Measurements from ENCODE around the gene BCOR.

Gene BCOR

GRCh38 chrX:40127052-40127451 lies 29.3 kb upstream of the BCOR start:
- H3K9me3 Mint-ChIP-seq (ENCODE audit: low read depth) = no peaks in the 10 kb centered on the region
- H3K27ac Mint-ChIP-seq = no peak overlapping the region
- no peaks in the 10 kb centered on the region for H3K27me3 Mint-ChIP-seq
- H3K4me1 Mint-ChIP-seq (ENCODE audit: low read depth) = peaks cover 6% of the 10 kb centered on the region
- no peak overlapping the region for H3K4me3 Mint-ChIP-seq
- H3K36me3 Mint-ChIP-seq = peaks cover 2% of the 10 kb centered on the region

GRCh38 chrX:40122487-40122886 lies 24.7 kb upstream of the BCOR start:
- H3K27ac Mint-ChIP-seq = no peak overlapping the region
- peaks cover 2% of the 10 kb centered on the region for H3K36me3 Mint-ChIP-seq
- H3K4me3 Mint-ChIP-seq = no peak overlapping the region
- peaks cover 6% of the 10 kb centered on the region for H3K4me1 Mint-ChIP-seq (ENCODE audit: low read depth)
- no peaks in the 10 kb centered on the region for H3K9me3 Mint-ChIP-seq (ENCODE audit: low read depth)
- H3K27me3 Mint-ChIP-seq = no peaks in the 10 kb centered on the region

- no peak overlapping the region for H3K4me3 Mint-ChIP-seq
- no peaks in the 10 kb centered on the region for H3K4me1 Mint-ChIP-seq (ENCODE audit: low read depth)
- H3K36me3 Mint-ChIP-seq = no peaks in the 10 kb centered on the region
- H3K27me3 Mint-ChIP-seq = no peaks in the 10 kb centered on the region
- no peak overlapping the region for H3K27ac Mint-ChIP-seq
- no peaks in the 10 kb centered on the region for H3K9me3 Mint-ChIP-seq (ENCODE audit: low read depth)
Observed at GRCh38 chrX:40121618-40122017, 23.9 kb upstream of the BCOR start.

GRCh38 chrX:40120838-40121580 lies 23.3 kb upstream of the BCOR start:
- Mint-ChIP-seq H3K27me3 (no peaks in the 10 kb centered on the region), H3K9me3 (ENCODE audit: low read depth) (no peaks in the 10 kb centered on the region), H3K4me1 (ENCODE audit: low read depth) (no peaks in the 10 kb centered on the region), H3K27ac (no peak overlapping the region), H3K36me3 (no peaks in the 10 kb centered on the region), H3K4me3 (no peak overlapping the region)

GRCh38 chrX:40117715-40118285 lies 20.0 kb upstream of the BCOR start:
- Mint-ChIP-seq H3K4me3 (no peak overlapping the region), H3K27ac (no peak overlapping the region), H3K27me3 (no peaks in the 10 kb centered on the region), H3K4me1 (ENCODE audit: low read depth) (no peaks in the 10 kb centered on the region), H3K9me3 (ENCODE audit: low read depth) (no peaks in the 10 kb centered on the region), H3K36me3 (no peaks in the 10 kb centered on the region)

- Mint-ChIP-seq H3K4me1 (ENCODE audit: low read depth) (no peaks in the 10 kb centered on the region), H3K9me3 (ENCODE audit: low read depth) (no peaks in the 10 kb centered on the region), H3K4me3 (no peak overlapping the region), H3K27ac (no peak overlapping the region), H3K27me3 (no peaks in the 10 kb centered on the region), H3K36me3 (no peaks in the 10 kb centered on the region)
Observed at GRCh38 chrX:40116925-40117324, 19.2 kb upstream of the BCOR start.

GRCh38 chrX:40112996-40113395 lies 15.2 kb upstream of the BCOR start:
- Mint-ChIP-seq H3K9me3 (ENCODE audit: low read depth) (no peaks in the 10 kb centered on the region), H3K4me3 (no peak overlapping the region), H3K27ac (no peak overlapping the region), H3K27me3 (no peaks in the 10 kb centered on the region), H3K4me1 (ENCODE audit: low read depth) (peaks cover 7% of the 10 kb centered on the region), H3K36me3 (no peaks in the 10 kb centered on the region)

GRCh38 chrX:40111868-40112267 lies 14.1 kb upstream of the BCOR start:
- Mint-ChIP-seq H3K4me1 (ENCODE audit: low read depth) (peaks cover 12% of the 10 kb centered on the region), H3K27ac (no peak overlapping the region), H3K36me3 (no peaks in the 10 kb centered on the region), H3K27me3 (no peaks in the 10 kb centered on the region), H3K9me3 (ENCODE audit: low read depth) (no peaks in the 10 kb centered on the region), H3K4me3 (no peak overlapping the region)

- H3K27ac Mint-ChIP-seq = no peak overlapping the region
- H3K36me3 Mint-ChIP-seq = no peaks in the 10 kb centered on the region
- no peaks in the 10 kb centered on the region for H3K9me3 Mint-ChIP-seq (ENCODE audit: low read depth)
- no peak overlapping the region for H3K4me3 Mint-ChIP-seq
- no peaks in the 10 kb centered on the region for H3K27me3 Mint-ChIP-seq
- H3K4me1 Mint-ChIP-seq (ENCODE audit: low read depth) = peaks cover 13% of the 10 kb centered on the region
Observed at GRCh38 chrX:40109288-40110008, 11.7 kb upstream of the BCOR start.

- no peaks in the 10 kb centered on the region for H3K27me3 Mint-ChIP-seq
- no peaks in the 10 kb centered on the region for H3K36me3 Mint-ChIP-seq
- no peak overlapping the region for H3K27ac Mint-ChIP-seq
- H3K4me1 Mint-ChIP-seq (ENCODE audit: low read depth) = peaks cover 13% of the 10 kb centered on the region
- no peaks in the 10 kb centered on the region for H3K9me3 Mint-ChIP-seq (ENCODE audit: low read depth)
- H3K4me3 Mint-ChIP-seq = peak overlapping the region; percentile 53
Observed at GRCh38 chrX:40108959-40109287, 11.2 kb upstream of the BCOR start.

GRCh38 chrX:40108162-40108958 lies 10.6 kb upstream of the BCOR start:
- H3K27ac Mint-ChIP-seq = no peak overlapping the region
- peaks cover 13% of the 10 kb centered on the region for H3K4me1 Mint-ChIP-seq (ENCODE audit: low read depth)
- H3K36me3 Mint-ChIP-seq = no peaks in the 10 kb centered on the region
- H3K4me3 Mint-ChIP-seq = peak overlapping the region; percentile 65
- no peaks in the 10 kb centered on the region for H3K27me3 Mint-ChIP-seq
- no peaks in the 10 kb centered on the region for H3K9me3 Mint-ChIP-seq (ENCODE audit: low read depth)

GRCh38 chrX:40107291-40108161 lies 9.8 kb upstream of the BCOR start:
- Mint-ChIP-seq H3K4me1 (ENCODE audit: low read depth) (peaks cover 13% of the 10 kb centered on the region), H3K27me3 (no peaks in the 10 kb centered on the region), H3K27ac (no peak overlapping the region), H3K4me3 (peak overlapping the region; percentile 81), H3K36me3 (no peaks in the 10 kb centered on the region), H3K9me3 (ENCODE audit: low read depth) (no peaks in the 10 kb centered on the region)

GRCh38 chrX:40106676-40107290 lies 9.0 kb upstream of the BCOR start:
- Mint-ChIP-seq H3K36me3 (no peaks in the 10 kb centered on the region), H3K4me1 (ENCODE audit: low read depth) (peaks cover 14% of the 10 kb centered on the region), H3K4me3 (peak overlapping the region; percentile 81), H3K9me3 (ENCODE audit: low read depth) (no peaks in the 10 kb centered on the region), H3K27ac (no peak overlapping the region), H3K27me3 (no peaks in the 10 kb centered on the region)
